ENCODE results near the gene CHM. TPM values are rescaled to one million over a fixed set of nuclear protein-coding genes. Genes with fewer than 3 reads are reported as not detected.

The CHM gene
- total and polyA plus RNA-seq, 2 experiments from 2014 or later: 19.0 to 19.1 TPM

DNA sequence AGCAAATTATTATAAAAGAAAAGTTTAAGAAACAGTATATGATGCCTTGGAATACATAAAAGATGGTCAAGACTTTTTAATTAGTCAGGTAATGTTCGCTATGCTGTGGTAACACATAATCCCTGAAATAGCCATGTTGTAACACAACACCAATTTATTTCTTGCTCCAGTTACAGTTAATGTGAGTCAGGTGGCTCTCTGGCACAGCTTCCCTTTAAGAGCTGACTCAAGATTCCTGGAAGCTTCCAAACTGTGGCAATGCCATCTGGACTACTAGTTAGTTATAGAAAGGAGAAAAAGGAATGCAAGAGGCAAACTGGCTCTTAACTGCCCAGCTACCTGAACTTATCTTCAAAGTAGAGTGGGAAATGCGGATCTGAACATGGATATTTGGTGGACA is 210.5 kb downstream of the CHM start:
- no peak overlapping the region for H3K27ac ChIP-seq (ENCODE audit: low read depth)
- H3K36me3 ChIP-seq (ENCODE audit: insufficient read depth): no peaks in the 10 kb centered on the region
- H3K4me3 ChIP-seq: no peak overlapping the region
- Mint-ChIP-seq H3K36me3 (ENCODE audit: low read depth) (no peaks in the 10 kb centered on the region), H3K27me3 (ENCODE audit: insufficient read depth, low read depth, poor library complexity) (no peaks in the 10 kb centered on the region), H3K4me1 (no peaks in the 10 kb centered on the region), H3K9me3 (0 out of 3 replicates have a peak, but pooled peaks cover 3% of the 10 kb centered on the region), H3K4me3 (no peak overlapping the region), H3K27ac (no peak overlapping the region)
- no peaks in the 10 kb centered on the region for H3K27me3 ChIP-seq (ENCODE audit: insufficient read depth)
- no peaks in the 10 kb centered on the region for H4K20me1 ChIP-seq (replicated peaks; ENCODE audit: insufficient read depth)
- H3K9me2 ChIP-seq (ENCODE audit: insufficient read depth): no peaks in the 10 kb centered on the region
- no peak for ATAC-seq
- H3K4me2 ChIP-seq: no peak overlapping the region
- H3K4me1 ChIP-seq (ENCODE audit: insufficient read depth): no peaks in the 10 kb centered on the region
- TF ChIP-seq NANOG (IDR thresholded peaks at IDR 0.05; ENCODE audit: borderline replicate concordance) (no peak), ZNF331 (CRISPR knock-in tag; IDR thresholded peaks at IDR 0.05; ENCODE audit: low read depth) (no peak), ZNF462 (CRISPR knock-in tag; IDR thresholded peaks at IDR 0.05) (no peak), CTCF (conservative IDR thresholded peaks at IDR 0.05; ENCODE audit: low read depth in 2 of 2) (no peak), POLR2AphosphoS5 (IDR thresholded peaks at IDR 0.05; ENCODE audit: low read depth) (no peak), JUNB (IDR thresholded peaks at IDR 0.05; ENCODE audit: unreplicated experiment) (no peak), CREB1 (CRISPR knock-in tag; IDR thresholded peaks at IDR 0.05; ENCODE audit: low read depth) (no peak)
- DNase-seq (ENCODE audit: low spot score): no peak
- H3F3A ChIP-seq (replicated peaks; ENCODE audit: low read depth): no peaks in the 10 kb centered on the region
- no peaks in the 10 kb centered on the region for H3K79me2 ChIP-seq (replicated peaks; ENCODE audit: insufficient read depth)
- H2AFZ ChIP-seq: no peak overlapping the region
